H1 (cell line): Measurements from ENCODE around the gene CD28. TPM values are rescaled to one million over a fixed set of nuclear protein-coding genes. Genes with fewer than 3 reads are reported as not detected.

ENCODE experiments used
- CHD2 ChIP-seq: IDR thresholded peaks from 2 replicates; pipeline ENCODE4 v1.6.1; 2012; ENCODE audit warnings: low read length, improper control_type of control experiment
- HDAC2 ChIP-seq, 2 experiments: fragments of 300-600 bp in 1 of 2; sonication (generic) in 1 of 2; IDR thresholded peaks; 2 replicates each; pipeline ENCODE4 v1.6.1; 2011 to 2012; ENCODE audit warnings: low read depth in 2 of 2, low read length in 2 of 2, mild to moderate bottlenecking in 2 of 2, moderate library complexity in 2 of 2, borderline replicate concordance in 1 of 2, inconsistent platforms in 1 of 2
- KDM4A ChIP-seq: IDR thresholded peaks from one replicate; pipeline ENCODE4 v1.7.1; 2012; ENCODE audit warnings: low read depth, mild to moderate bottlenecking, moderate library complexity, low read length, inconsistent platforms; ENCODE audit not compliant: severe bottlenecking
- NRF1 ChIP-seq: IDR thresholded peaks from 2 replicates; pipeline ENCODE4 v1.6.1; 2011; ENCODE audit warnings: mild to moderate bottlenecking, low read depth, low read length, improper control_type of control experiment
- RAD21 ChIP-seq, 2 experiments: IDR thresholded peaks in 1 of 2; conservative IDR thresholded peaks in 1 of 2; 2 replicates each; pipeline ENCODE4 v1.6.1; 2011; ENCODE audit warnings: low read depth in 2 of 2, low read length in 2 of 2, improper control_type of control experiment in 1 of 2, inconsistent platforms in 1 of 2, mild to moderate bottlenecking in 1 of 2, moderate library complexity in 1 of 2
- RBBP5 ChIP-seq: IDR thresholded peaks from 2 replicates; pipeline ENCODE4 v1.7.1; 2012; ENCODE audit warnings: low read depth, mild to moderate bottlenecking, inconsistent platforms, low read length, moderate library complexity, borderline replicate concordance
- RNF2 ChIP-seq: fragments of 200-900, 300-1000 bp; sonication (generic); IDR thresholded peaks from 2 replicates; pipeline ENCODE4 v1.7.1; 2016; ENCODE audit warnings: borderline replicate concordance, low read depth, mild to moderate bottlenecking, antibody characterized with exemption, low read length; ENCODE audit not compliant: poor library complexity, severe bottlenecking; ENCODE audit errors: missing control alignments
- polyA plus RNA-seq, 7 experiments: library from polyadenylated mRNA; depleted of rRNA in 3 of 7; stranded (reverse) in 5 of 7; unstranded in 2 of 7; fragments of >200 nt in 5 of 7; fragments of 200-250 nt in 2 of 7; gene quantifications; 1 replicate in 5 of 7; 2 replicates in 1 of 7; 4 replicates in 1 of 7; pipeline versions ENCODE4 v1.2.1 to v1.2.3, GENCODE V29; 2011 to 2013; ENCODE audit warnings: missing spikeins in 2 of 7, mixed read lengths in 2 of 7
- total RNA-seq: library from RNA; stranded (reverse); fragmentation: NEBNext Ultra II Directional; extraction: Animal tissue kit (Norgen Biotek cat#: 25700); gene quantifications from 2 replicates; pipeline ENCODE4 v1.2.1, GENCODE V29; 2021
- TF ChIP-seq, protein P1 (sequence below): fragments of 300-600 bp; sonication (generic); IDR thresholded peaks from 2 replicates; pipeline ENCODE4 v1.7.1; 2012; ENCODE audit warnings: low read length, moderate library complexity, mild to moderate bottlenecking, inconsistent platforms; ENCODE audit not compliant: insufficient replicate concordance
- TF ChIP-seq, protein P2 (sequence below): IDR thresholded peaks from 2 replicates; pipeline ENCODE4 v1.6.1; 2012; ENCODE audit warnings: inconsistent platforms

The CD28 gene
- total and polyA plus RNA-seq, 2 of the 8 experiments (the other 6 are each of a cell fraction or from before 2014, with no cell fraction given): not detected

GRCh38 chr2:203671876-203672275, 34.6 kb upstream of the CD28 start (continued):
- TF ChIP-seq, protein P1, sequence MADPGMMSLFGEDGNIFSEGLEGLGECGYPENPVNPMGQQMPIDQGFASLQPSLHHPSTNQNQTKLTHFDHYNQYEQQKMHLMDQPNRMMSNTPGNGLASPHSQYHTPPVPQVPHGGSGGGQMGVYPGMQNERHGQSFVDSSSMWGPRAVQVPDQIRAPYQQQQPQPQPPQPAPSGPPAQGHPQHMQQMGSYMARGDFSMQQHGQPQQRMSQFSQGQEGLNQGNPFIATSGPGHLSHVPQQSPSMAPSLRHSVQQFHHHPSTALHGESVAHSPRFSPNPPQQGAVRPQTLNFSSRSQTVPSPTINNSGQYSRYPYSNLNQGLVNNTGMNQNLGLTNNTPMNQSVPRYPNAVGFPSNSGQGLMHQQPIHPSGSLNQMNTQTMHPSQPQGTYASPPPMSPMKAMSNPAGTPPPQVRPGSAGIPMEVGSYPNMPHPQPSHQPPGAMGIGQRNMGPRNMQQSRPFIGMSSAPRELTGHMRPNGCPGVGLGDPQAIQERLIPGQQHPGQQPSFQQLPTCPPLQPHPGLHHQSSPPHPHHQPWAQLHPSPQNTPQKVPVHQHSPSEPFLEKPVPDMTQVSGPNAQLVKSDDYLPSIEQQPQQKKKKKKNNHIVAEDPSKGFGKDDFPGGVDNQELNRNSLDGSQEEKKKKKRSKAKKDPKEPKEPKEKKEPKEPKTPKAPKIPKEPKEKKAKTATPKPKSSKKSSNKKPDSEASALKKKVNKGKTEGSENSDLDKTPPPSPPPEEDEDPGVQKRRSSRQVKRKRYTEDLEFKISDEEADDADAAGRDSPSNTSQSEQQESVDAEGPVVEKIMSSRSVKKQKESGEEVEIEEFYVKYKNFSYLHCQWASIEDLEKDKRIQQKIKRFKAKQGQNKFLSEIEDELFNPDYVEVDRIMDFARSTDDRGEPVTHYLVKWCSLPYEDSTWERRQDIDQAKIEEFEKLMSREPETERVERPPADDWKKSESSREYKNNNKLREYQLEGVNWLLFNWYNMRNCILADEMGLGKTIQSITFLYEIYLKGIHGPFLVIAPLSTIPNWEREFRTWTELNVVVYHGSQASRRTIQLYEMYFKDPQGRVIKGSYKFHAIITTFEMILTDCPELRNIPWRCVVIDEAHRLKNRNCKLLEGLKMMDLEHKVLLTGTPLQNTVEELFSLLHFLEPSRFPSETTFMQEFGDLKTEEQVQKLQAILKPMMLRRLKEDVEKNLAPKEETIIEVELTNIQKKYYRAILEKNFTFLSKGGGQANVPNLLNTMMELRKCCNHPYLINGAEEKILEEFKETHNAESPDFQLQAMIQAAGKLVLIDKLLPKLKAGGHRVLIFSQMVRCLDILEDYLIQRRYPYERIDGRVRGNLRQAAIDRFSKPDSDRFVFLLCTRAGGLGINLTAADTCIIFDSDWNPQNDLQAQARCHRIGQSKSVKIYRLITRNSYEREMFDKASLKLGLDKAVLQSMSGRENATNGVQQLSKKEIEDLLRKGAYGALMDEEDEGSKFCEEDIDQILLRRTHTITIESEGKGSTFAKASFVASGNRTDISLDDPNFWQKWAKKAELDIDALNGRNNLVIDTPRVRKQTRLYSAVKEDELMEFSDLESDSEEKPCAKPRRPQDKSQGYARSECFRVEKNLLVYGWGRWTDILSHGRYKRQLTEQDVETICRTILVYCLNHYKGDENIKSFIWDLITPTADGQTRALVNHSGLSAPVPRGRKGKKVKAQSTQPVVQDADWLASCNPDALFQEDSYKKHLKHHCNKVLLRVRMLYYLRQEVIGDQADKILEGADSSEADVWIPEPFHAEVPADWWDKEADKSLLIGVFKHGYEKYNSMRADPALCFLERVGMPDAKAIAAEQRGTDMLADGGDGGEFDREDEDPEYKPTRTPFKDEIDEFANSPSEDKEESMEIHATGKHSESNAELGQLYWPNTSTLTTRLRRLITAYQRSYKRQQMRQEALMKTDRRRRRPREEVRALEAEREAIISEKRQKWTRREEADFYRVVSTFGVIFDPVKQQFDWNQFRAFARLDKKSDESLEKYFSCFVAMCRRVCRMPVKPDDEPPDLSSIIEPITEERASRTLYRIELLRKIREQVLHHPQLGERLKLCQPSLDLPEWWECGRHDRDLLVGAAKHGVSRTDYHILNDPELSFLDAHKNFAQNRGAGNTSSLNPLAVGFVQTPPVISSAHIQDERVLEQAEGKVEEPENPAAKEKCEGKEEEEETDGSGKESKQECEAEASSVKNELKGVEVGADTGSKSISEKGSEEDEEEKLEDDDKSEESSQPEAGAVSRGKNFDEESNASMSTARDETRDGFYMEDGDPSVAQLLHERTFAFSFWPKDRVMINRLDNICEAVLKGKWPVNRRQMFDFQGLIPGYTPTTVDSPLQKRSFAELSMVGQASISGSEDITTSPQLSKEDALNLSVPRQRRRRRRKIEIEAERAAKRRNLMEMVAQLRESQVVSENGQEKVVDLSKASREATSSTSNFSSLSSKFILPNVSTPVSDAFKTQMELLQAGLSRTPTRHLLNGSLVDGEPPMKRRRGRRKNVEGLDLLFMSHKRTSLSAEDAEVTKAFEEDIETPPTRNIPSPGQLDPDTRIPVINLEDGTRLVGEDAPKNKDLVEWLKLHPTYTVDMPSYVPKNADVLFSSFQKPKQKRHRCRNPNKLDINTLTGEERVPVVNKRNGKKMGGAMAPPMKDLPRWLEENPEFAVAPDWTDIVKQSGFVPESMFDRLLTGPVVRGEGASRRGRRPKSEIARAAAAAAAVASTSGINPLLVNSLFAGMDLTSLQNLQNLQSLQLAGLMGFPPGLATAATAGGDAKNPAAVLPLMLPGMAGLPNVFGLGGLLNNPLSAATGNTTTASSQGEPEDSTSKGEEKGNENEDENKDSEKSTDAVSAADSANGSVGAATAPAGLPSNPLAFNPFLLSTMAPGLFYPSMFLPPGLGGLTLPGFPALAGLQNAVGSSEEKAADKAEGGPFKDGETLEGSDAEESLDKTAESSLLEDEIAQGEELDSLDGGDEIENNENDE: no peak
- TF ChIP-seq, protein P2, sequence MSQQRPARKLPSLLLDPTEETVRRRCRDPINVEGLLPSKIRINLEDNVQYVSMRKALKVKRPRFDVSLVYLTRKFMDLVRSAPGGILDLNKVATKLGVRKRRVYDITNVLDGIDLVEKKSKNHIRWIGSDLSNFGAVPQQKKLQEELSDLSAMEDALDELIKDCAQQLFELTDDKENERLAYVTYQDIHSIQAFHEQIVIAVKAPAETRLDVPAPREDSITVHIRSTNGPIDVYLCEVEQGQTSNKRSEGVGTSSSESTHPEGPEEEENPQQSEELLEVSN: no peak
- TF ChIP-seq KDM4A (no peak), NRF1 (no peak), RBBP5 (no peak), RAD21 (IDR thresholded peaks at IDR 0.05 in 1 of 2, conservative IDR thresholded peaks at IDR 0.05 in 1 of 2; ENCODE audit: low read depth in 2 of 2, low read length in 2 of 2) (no peak), HDAC2 (IDR thresholded peaks at IDR 0.05; ENCODE audit: borderline replicate concordance in 1 of 2, low read depth in 2 of 2, low read length in 2 of 2) (no peak), RNF2 (no peak), CHD2 (no peak)
